Activated CD8-positive, alpha-beta T cell treated with anti-CD3 and anti-CD28 coated beads, Interleukin-2, amount 10 ng/mL, durations not matched to agents 7 days and 5 days (primary cell): ENCODE data around the gene USF2. TPM values are rescaled to one million over a fixed set of nuclear protein-coding genes. Genes with fewer than 3 reads are reported as not detected.

ENCODE experiments used
- ATAC-seq: fragments of 150-1000 bp; cut with Tn5 transposase; one replicate; pipeline ENCODE4 v1.10.0; 2021; ENCODE audit warnings: moderate library complexity
- CTCF ChIA-PET: fragments of 350-600 bp; sonication (Branson Sonifier 250); formaldehyde crosslinking; loops from one replicate; lab custom pipeline; 2021; ENCODE audit warnings: antibody characterized with exemption; lab: Charles Lee
- POLR2A ChIA-PET: fragments of 350-600 bp; sonication (Branson Sonifier 250); formaldehyde crosslinking; loops from one replicate; lab custom pipeline; 2021; ENCODE audit warnings: antibody characterized with exemption; lab: Charles Lee
- DNase-seq: peaks from one replicate; pipeline ENCODE4 v3.0.0-alpha.2; 2020
- H3K27ac Mint-ChIP-seq: one replicate; pipeline ENCODE4 v1.8.0; 2021; ENCODE audit warnings: mild to moderate bottlenecking, mixed read lengths
- H3K27me3 Mint-ChIP-seq: one replicate; pipeline ENCODE4 v1.8.0; 2021; ENCODE audit warnings: low read depth, mixed read lengths
- H3K36me3 Mint-ChIP-seq: one replicate; pipeline ENCODE4 v1.8.0; 2021; ENCODE audit warnings: low read depth, mixed read lengths
- H3K4me1 Mint-ChIP-seq: one replicate; pipeline ENCODE4 v1.8.0; 2021; ENCODE audit warnings: low read depth, mixed read lengths
- H3K4me3 Mint-ChIP-seq: one replicate; pipeline ENCODE4 v1.8.0; 2021; ENCODE audit warnings: mild to moderate bottlenecking, mixed read lengths
- H3K9me3 Mint-ChIP-seq: one replicate; pipeline ENCODE4 v1.8.0; 2022; ENCODE audit warnings: mixed read lengths; ENCODE audit not compliant: insufficient read depth
- total RNA-seq, 2 experiments: library from RNA; stranded (reverse); gene quantifications; one replicate each; pipeline ENCODE4 v1.2.3, GENCODE V29; 2021

USF2 gene
- total RNA-seq, 2 experiments from 2014 or later, result 125 to 138 TPM

DNA sequence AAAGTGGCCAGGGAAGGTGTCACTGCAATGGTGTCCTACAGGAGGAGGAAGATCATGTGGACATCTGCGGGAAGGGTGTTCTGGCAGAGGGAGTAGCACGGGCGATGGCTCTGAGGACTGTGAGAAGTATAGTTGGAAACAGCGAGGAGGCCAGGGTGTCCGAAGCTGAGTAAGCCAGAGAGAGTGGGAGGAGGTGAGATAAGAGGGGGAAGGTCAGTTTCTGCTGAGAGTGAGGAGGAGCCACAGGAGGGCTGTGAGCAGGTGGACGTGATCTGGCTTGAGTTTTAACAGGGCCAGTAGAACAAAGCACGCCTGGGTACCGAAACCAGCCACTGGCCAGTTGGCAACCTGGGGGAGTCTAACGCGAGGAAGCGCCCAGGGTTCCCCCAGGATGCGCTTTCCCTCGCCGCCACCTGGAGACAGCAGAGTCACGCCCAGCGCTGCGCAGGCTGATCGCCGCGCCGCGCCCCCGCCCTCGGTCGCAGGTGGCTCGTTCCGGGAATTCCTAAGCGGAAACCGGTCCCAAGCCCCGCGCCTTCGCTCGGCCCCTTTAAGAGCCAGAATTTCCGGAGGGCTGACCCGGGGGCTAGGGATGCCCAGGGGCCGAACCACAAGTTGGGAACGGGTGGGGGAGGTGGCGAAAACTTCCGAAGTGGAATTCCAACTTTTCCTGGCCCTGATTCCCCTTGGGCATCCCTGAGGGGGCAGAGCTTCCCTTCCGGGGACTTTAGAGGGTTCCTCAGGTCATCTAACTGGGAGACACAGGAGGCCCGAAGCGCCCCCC is 21.0 kb upstream of the USF2 start:
- Mint-ChIP-seq H3K27me3 (peaks cover 18% of the 10 kb centered on the region), H3K27ac (no peak overlapping the region), H3K9me3 (peaks cover 7% of the 10 kb centered on the region), H3K4me3 (peak overlapping the region; percentile 91), H3K4me1 (peaks cover 34% of the 10 kb centered on the region), H3K36me3 (peaks cover 23% of the 10 kb centered on the region)
- ChIA-PET CTCF (no interaction called here), POLR2A (interaction anchor here (0.7 kb wide), 1 partner anchor 36 kb away, joined by 3 read pairs; no protein-coding TSS in a partner anchor)
- DNase-seq (peak; percentile 61), ATAC-seq (peak; percentile 43)

DNA sequence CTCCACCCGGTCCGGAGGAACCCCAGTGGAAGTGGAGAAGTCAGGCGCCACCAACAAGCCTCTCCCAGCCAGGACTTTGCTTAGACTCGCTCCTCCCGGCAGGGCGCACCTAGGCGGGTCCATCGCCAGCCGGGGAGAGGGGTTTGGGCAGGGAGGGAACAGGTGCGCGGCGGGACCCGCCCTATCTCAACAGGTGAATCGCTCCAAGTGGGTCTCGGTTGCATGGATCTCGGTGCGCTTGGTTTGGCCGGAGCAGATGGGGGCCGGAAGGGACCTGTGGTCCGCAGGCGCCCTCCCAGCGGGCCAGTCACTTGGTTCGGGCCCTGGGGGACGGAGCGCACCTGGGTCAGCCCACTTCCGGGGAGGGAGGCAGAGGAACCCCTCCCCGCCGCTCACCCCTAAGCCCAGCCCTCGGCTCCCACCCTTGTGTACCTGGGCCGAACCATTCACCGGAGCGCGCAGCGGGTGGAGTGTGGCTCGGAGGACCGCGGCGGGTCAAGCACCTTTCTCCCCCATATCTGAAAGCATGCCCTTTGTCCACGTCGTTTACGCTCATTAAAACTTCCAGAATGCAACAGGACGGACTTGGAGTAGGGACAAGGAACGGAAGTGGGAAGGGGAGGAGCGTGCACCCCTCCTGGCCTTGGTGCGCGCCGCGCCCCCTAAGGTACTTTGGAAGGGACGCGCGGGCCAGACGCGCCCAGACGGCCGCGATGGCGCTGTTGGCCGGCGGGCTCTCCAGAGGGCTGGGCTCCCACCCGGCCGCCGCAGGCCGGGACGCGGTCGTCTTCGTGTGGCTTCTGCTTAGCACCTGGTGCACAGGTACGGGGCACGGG is 20.2 kb upstream of the USF2 start, which contains the start of gene LSR:
Gene LSR (plus strand): TSS at position 693 of the 836 bp plus-strand sequence. CDS start 21 bp downstream, at position 714.
- Mint-ChIP-seq H3K4me3 (peak within 1 kb of the TSS; percentile 91), H3K9me3 (peaks cover 7% of the 10 kb centered on the region), H3K36me3 (peaks cover 23% of the 10 kb centered on the region), H3K27me3 (peaks cover 13% of the 10 kb centered on the region), H3K4me1 (peaks cover 34% of the 10 kb centered on the region), H3K27ac (peak within 1 kb of the TSS; percentile 96)
- DNase-seq (peak; percentile 88), ATAC-seq (peak; percentile 92)
- ChIA-PET POLR2A (interaction anchor here (0.7 kb wide), 1 partner anchor 37 kb away, joined by 3 read pairs; no protein-coding TSS in a partner anchor), CTCF (no interaction called here)

DNA sequence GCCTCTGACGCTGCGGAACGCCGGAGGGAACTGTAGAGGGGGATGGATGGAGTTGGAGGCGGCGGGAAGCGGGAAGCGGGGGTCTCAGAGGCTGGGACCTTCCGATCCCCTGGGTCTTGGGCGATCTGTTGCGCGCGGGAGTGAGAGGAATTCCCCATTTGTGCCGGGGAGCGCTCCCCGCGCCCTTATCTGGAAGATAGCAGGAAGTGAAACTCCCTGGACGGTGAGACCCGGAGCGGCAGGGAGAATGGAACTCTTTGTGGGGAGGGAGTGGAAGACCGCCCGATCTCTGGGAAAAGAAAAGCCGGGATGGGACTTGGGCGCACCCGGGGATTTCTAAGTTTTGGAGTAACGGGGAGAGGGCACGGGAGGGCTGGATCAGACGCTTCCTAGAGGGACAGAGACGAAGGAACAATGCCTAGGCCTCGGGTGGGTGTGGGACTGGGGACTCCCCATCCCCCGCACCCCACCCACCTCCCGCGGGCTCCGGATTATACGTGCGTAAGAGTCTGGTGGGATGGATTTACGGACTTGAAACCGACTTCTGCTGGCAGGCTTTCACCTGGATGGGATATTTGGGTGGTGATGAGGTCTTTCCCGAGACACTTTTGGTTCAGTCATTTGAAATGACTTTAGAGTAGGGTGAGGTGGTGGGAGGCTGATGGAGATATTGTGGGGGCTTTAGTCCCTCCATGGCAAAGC is 19.5 kb upstream of the USF2 start:
- H3K27ac Mint-ChIP-seq, result peak overlapping the region; percentile 96
- no peak for ATAC-seq
- DNase-seq, result no peak
- peaks cover 7% of the 10 kb centered on the region for H3K9me3 Mint-ChIP-seq
- H3K4me3 Mint-ChIP-seq, result peak overlapping the region; percentile 91
- peaks cover 34% of the 10 kb centered on the region for H3K4me1 Mint-ChIP-seq
- H3K27me3 Mint-ChIP-seq, result peaks cover 13% of the 10 kb centered on the region
- CTCF ChIA-PET, result no interaction called here
- H3K36me3 Mint-ChIP-seq, result peaks cover 23% of the 10 kb centered on the region
- POLR2A ChIA-PET, result no interaction called here

DNA sequence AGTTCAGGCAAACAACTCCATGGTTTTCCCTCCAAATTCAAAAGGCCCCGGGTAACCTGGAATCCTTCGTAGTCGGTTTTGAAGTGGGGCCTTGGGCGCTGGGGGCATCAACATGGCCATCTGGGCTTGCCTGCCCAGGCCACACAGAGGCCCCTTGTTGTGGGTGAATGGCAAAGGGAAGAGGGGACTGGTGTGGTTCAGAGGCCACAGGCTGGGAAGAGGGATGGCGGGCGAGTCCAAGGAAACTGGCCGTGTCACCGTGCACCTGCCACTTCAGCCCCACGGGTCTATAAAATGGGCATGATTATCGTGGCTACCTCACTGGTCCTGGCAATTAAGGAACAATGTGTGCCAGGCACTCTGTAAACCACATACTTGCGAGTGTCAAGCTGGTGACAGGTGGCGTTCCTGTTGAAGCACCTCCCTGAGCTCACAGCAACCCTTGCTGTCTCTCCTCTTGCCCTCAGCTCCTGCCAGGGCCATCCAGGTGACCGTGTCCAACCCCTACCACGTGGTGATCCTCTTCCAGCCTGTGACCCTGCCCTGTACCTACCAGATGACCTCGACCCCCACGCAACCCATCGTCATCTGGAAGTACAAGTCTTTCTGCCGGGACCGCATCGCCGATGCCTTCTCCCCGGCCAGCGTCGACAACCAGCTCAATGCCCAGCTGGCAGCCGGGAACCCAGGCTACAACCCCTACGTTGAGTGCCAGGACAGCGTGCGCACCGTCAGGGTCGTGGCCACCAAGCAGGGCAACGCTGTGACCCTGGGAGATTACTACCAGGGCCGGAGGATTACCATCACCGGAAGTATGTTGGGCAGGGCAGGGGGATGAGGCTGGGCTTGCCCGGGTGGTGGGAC is 18.7 kb upstream of the USF2 start:
- CTCF ChIA-PET, result interaction anchor here (1.0 to 2.1 kb wide), 4 partner anchors 9 to 206 kb away, joined by 3 to 7 read pairs (median 4); no protein-coding TSS in a partner anchor
- POLR2A ChIA-PET, result no interaction called here
- no peak overlapping the region for H3K27ac Mint-ChIP-seq

DNA sequence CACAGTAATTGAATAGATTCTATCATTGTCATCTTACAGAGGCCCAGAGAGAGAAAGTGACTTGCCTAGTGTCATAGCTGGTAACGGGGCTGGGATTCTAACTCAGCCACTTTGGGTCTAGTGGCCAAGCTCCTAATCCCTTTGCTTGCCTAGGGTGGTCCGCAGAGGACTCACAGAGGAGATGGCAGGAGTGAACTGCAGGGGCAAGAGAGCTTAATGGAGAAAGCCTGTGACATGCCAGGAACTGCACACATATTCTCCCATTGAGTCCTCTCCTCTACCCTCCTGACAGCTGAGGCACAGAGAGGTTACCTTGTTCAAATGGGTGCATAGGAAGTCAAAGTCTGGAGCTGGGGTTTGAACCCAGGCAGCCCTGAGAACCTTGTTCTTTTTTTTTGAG is 17.3 kb upstream of the USF2 start:
- H3K27me3 Mint-ChIP-seq, result peaks cover 10% of the 10 kb centered on the region
- H3K36me3 Mint-ChIP-seq, result peaks cover 28% of the 10 kb centered on the region
- no peaks in the 10 kb centered on the region for H3K9me3 Mint-ChIP-seq
- H3K4me1 Mint-ChIP-seq, result peaks cover 35% of the 10 kb centered on the region
- no peak for ATAC-seq
- CTCF ChIA-PET, result interaction anchor here (1.0 to 2.1 kb wide), 4 partner anchors 11 to 207 kb away, joined by 3 to 7 read pairs (median 4); no protein-coding TSS in a partner anchor
- DNase-seq, result peak; percentile 12
- POLR2A ChIA-PET, result no interaction called here
- H3K4me3 Mint-ChIP-seq, result no peak overlapping the region
- no peak overlapping the region for H3K27ac Mint-ChIP-seq

More for the DNA sequence above, 18.7 kb upstream of the USF2 start:
- Mint-ChIP-seq H3K36me3 (peaks cover 24% of the 10 kb centered on the region), H3K9me3 (no peaks in the 10 kb centered on the region), H3K4me1 (peaks cover 34% of the 10 kb centered on the region), H3K27me3 (peaks cover 13% of the 10 kb centered on the region), H3K4me3 (peak overlapping the region; percentile 91)
- ATAC-seq (no peak), DNase-seq (peak; percentile 15)

DNA sequence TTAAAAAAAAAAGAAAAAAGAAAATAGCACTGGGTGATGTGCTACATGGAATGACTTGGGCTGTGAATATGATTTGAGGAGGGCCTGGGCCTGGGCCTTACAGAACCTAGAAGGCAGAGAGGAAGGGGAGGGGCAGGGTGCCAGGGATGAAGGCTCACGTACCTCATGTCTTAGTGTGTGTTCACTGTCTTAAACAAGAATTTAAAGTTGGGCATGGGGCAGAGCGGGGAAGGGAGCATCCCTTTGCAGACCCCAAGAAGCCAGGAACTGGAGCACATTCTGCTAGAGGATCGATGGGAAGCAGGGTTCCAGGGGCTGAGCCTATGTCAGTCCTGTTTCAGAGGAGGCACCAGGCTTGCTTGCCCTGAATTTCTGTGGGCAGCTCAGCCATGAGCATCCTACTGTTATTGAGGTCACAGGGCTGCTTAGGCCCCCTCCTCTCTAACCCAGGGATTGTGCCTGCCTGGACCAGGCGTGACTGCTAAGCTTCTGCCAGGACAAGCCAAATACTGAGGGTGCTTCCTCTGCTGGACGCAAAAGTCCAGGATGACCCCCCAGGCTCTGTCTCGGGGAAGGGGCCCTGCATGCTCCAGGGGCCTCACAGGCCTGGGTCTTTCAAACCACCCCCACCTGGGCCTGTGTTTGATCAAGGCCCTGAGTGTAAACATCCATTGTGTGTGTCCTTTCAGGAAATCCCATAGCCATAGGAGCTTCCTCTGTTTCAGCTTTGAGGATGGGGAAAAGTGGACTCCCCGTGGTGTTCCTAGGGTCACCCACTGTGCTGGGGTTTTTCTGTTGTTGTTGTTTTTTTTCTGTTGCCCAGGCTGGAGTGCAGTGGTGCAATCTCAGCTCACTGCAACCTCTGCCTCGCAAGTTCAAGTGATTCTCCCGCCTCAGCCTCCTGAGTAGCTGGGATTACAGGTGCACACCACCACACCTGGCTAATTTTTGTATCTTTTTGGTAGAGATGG is 15.2 kb upstream of the USF2 start:
- Mint-ChIP-seq H3K9me3 (no peaks in the 10 kb centered on the region), H3K27me3 (no peaks in the 10 kb centered on the region), H3K4me3 (no peak overlapping the region), H3K27ac (no peak overlapping the region), H3K4me1 (peaks cover 36% of the 10 kb centered on the region), H3K36me3 (peaks cover 28% of the 10 kb centered on the region)
- CTCF ChIA-PET, result no interaction called here
- DNase-seq (no peak), ATAC-seq (no peak)
- POLR2A ChIA-PET, result interaction anchor here (1.0 kb wide), 1 partner anchor 8 kb away, joined by 3 read pairs; no protein-coding TSS in a partner anchor

DNA sequence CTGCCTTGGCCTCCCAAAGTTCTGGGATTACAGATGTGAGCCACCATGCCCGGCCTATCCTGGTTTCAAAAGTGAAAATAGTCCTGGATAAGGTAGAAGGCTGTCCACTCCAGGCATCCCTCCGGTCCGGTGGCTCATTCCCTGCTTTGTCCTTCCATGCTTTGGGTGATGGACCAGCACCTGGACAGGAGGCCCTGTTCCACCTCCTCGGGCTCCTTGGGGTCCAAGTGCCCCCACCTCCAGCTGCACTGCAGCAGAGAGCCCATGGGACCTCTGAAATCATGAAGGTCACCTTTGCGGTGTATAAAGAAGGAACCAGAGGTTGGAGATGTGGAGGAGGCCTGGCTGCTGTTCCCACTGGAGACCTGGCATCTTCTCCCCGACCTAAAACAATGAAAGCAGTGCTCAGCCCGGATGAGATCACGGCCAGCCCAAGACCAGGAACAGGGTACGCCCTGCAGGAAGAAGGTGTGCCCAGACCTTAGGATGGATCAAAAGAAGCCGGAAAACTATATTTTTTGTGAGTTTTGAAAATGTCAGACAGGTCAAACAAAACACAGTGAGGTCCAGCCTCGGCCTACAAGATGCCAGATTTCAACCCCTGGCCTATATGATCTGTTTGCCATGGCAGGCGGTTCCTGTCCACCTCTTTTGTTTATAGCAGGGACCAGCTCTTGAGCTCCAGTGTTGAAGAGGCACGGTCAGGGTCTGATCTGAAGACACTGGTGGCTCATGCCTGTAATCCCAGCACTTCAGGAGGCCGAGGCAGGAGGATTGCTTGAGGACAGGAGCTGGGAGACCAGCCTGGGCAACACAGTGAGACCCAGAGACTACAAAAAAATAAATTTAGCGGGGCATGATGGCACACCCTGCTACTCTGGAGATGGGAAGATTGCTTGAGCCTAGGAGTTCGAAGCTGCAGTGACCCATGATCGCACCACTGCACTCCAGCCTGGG is 14.1 kb upstream of the USF2 start:
- CTCF ChIA-PET, result interaction anchor here (1.2 kb wide), 1 partner anchor 14 kb away, joined by 3 read pairs; no protein-coding TSS in a partner anchor
- Mint-ChIP-seq H3K4me3 (no peak overlapping the region), H3K27me3 (no peaks in the 10 kb centered on the region), H3K27ac (no peak overlapping the region), H3K4me1 (peaks cover 26% of the 10 kb centered on the region), H3K9me3 (no peaks in the 10 kb centered on the region), H3K36me3 (peaks cover 25% of the 10 kb centered on the region)
- no peak for ATAC-seq
- DNase-seq, result no peak
- POLR2A ChIA-PET, result interaction anchor here (1.2 kb wide), 2 partner anchors 10 to 22 kb away, joined by 3 read pairs; no protein-coding TSS in a partner anchor

DNA sequence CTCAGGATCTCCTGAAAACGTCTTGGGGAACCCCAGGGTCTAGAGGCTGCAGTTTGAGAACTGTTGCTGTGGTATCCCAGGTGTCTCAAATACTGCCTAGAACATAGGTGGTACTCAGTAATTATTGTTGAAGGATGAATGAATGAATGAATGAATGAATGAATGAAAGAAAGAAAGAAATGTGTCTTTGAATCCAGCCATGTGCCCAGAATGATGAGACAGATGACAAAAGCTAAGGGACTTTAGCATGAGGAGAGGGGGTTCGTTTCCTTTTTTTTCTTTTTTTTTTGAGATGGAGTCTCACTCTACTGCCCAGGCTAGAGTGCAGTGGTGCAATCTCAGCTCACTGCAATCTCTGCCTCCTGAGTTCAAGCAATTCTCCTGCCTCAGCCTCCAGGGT is 12.2 kb upstream of the USF2 start:
- H3K36me3 Mint-ChIP-seq, result peaks cover 15% of the 10 kb centered on the region
- no peak overlapping the region for H3K27ac Mint-ChIP-seq
- no peak for ATAC-seq
- POLR2A ChIA-PET, result no interaction called here
- no peaks in the 10 kb centered on the region for H3K9me3 Mint-ChIP-seq
- no peaks in the 10 kb centered on the region for H3K27me3 Mint-ChIP-seq
- peaks cover 12% of the 10 kb centered on the region for H3K4me1 Mint-ChIP-seq
- DNase-seq, result no peak
- no peak overlapping the region for H3K4me3 Mint-ChIP-seq
- CTCF ChIA-PET, result interaction anchor here (1.5 to 1.6 kb wide), 2 partner anchors 63 to 189 kb away, joined by 3 to 5 read pairs; no protein-coding TSS in a partner anchor

DNA sequence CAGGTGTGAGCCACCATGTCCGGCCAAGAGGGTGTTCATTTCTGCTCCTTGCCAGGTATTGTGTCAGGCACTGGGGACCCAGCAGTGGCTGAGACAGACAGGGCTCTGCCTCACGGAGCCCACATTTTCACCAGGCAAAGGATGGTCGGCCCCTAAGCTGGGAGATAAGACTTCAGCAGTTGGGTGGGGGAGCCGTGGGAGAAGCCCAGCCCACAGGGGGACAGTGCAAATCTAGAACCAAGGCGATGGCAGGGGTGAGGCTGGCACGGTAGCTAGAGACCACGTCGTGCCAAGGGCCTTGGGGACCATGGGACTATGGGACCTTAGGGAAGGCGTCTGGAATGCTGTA is 11.7 kb upstream of the USF2 start:
- POLR2A ChIA-PET, result no interaction called here
- Mint-ChIP-seq H3K4me1 (peaks cover 12% of the 10 kb centered on the region), H3K4me3 (no peak overlapping the region), H3K27me3 (no peaks in the 10 kb centered on the region), H3K9me3 (no peaks in the 10 kb centered on the region), H3K36me3 (peaks cover 13% of the 10 kb centered on the region), H3K27ac (no peak overlapping the region)
- CTCF ChIA-PET, result interaction anchor here (1.5 to 1.6 kb wide), 2 partner anchors 64 to 190 kb away, joined by 3 to 5 read pairs; no protein-coding TSS in a partner anchor
- no peak for DNase-seq
- no peak for ATAC-seq
